ENCODE results near the gene CNGA1. TPM values are rescaled to one million over a fixed set of nuclear protein-coding genes. Genes with fewer than 3 reads are reported as not detected.

The CNGA1 gene
- total and polyA plus RNA-seq, 12 donors, result 0.06 to 1.8 (median 0.37) TPM; not detected in 3

- Histone ChIP-seq H3K9me3 (no peaks in the 10 kb centered on the region), H3K36me3 (no peaks in the 10 kb centered on the region), H3K4me1 (peaks cover 0 to 8% (median 0%) of the 10 kb centered on the region in 9 donors), H3K27me3 (no peaks in the 10 kb centered on the region), H3K27ac (no peak overlapping the region), H3K4me3 (no peak overlapping the region)
- DNase-seq (no peak), ATAC-seq (no peak)
- intact Hi-C loops (cut with DNase I), result no loop called here
- TF ChIP-seq CTCF (IDR thresholded peaks at IDR 0.05), result no peak
Measured at GRCh38 chr4:48032721-48033120, 16.2 kb upstream of the CNGA1 start.

- no peaks in the 10 kb centered on the region for H3K9me3 ChIP-seq
Measured at GRCh38 chr4:48031802-48032525, 15.5 kb upstream of the CNGA1 start.

GRCh38 chr4:48030470-48030869 is 14.0 kb upstream of the CNGA1 start:
- WGBS, 2 donors, result 58 to 63% methylated on average over 3 of the region's 3 CpGs
- Histone ChIP-seq H3K4me3 (no peak overlapping the region), H3K9me3 (no peaks in the 10 kb centered on the region), H3K27me3 (no peaks in the 10 kb centered on the region), H3K27ac (no peak overlapping the region), H3K36me3 (no peaks in the 10 kb centered on the region), H3K4me1 (peaks cover 0 to 8% (median 0%) of the 10 kb centered on the region in 9 donors)
- DNase-seq (no peak), ATAC-seq (no peak)
- intact Hi-C loops (cut with DNase I), result no loop called here
- no peak for TF ChIP-seq CTCF (IDR thresholded peaks at IDR 0.05)

More at GRCh38 chr4:48031802-48032525, 15.5 kb upstream of the CNGA1 start:
- H3K36me3 ChIP-seq, result no peaks in the 10 kb centered on the region
- ATAC-seq (peak; percentile 90 to 99 (median 94)), DNase-seq (peak in 1 of 2 donors; percentile 36)
- H3K4me1 ChIP-seq, result peaks cover 0 to 8% (median 0%) of the 10 kb centered on the region in 9 donors
- H3K27ac ChIP-seq, result peak overlapping the region in 3 of 10 donors; percentile 20 to 31 (median 27)
- TF ChIP-seq CTCF (IDR thresholded peaks at IDR 0.05), result no peak
- intact Hi-C loops (cut with DNase I), result no loop called here
- 43 to 45% methylated on average over 12 of the region's 12 CpGs for WGBS, 2 donors
- no peak overlapping the region for H3K4me3 ChIP-seq
- no peaks in the 10 kb centered on the region for H3K27me3 ChIP-seq

- WGBS, 2 donors, result 32 to 54% methylated on average over 2 of the region's 2 CpGs
- Histone ChIP-seq H3K4me3 (no peak overlapping the region), H3K27me3 (no peaks in the 10 kb centered on the region), H3K9me3 (no peaks in the 10 kb centered on the region), H3K27ac (no peak overlapping the region), H3K4me1 (peaks cover 0 to 8% (median 0%) of the 10 kb centered on the region in 9 donors), H3K36me3 (no peaks in the 10 kb centered on the region)
- intact Hi-C loops (cut with DNase I), result no loop called here
- no peak for ATAC-seq
- TF ChIP-seq CTCF (IDR thresholded peaks at IDR 0.05), result no peak
- no peak for DNase-seq
Measured at GRCh38 chr4:48028696-48029095, 12.2 kb upstream of the CNGA1 start.

All from heart right ventricle (tissue), 16 donors.